ENCODE data around the gene PRSS27.
"Not testable (repeated sequence)": the region's sequence is repeated elsewhere in the genome, so short reads cannot be mapped to it uniquely, and the experiment has no call there.

The PRSS27 gene

GRCh38 chr16:2699791-2700600 is 20.0 kb downstream of the PRSS27 start:
- peak overlapping the region; percentile 97 for H3K4me2 ChIP-seq
- peaks cover 87% of the 10 kb centered on the region for H4K20me1 ChIP-seq
- no peaks in the 10 kb centered on the region for H3K9me3 ChIP-seq
- H3K36me3 ChIP-seq = peaks cover 66% of the 10 kb centered on the region
- H3K4me1 ChIP-seq = peaks cover 61% of the 10 kb centered on the region
- H3K27me3 ChIP-seq = no peaks in the 10 kb centered on the region
- no peak overlapping the region for H3K27ac ChIP-seq
- no peak overlapping the region; the same call in 1 of the 2 replicates for H3K9ac ChIP-seq
- H3K4me3 ChIP-seq = no peak overlapping the region
- TF ChIP-seq Cebpa-rat (IDR thresholded peaks at IDR 0.05) = no peak

GRCh38 chr16:2698965-2699750 is 20.9 kb downstream of the PRSS27 start:
- H3K36me3 ChIP-seq = peaks cover 59% of the 10 kb centered on the region
- peaks cover 53% of the 10 kb centered on the region for H3K4me1 ChIP-seq
- no peaks in the 10 kb centered on the region for H3K9me3 ChIP-seq
- H3K9ac ChIP-seq = no peak overlapping the region
- no peak overlapping the region for H3K4me3 ChIP-seq
- no peaks in the 10 kb centered on the region for H3K27me3 ChIP-seq
- H3K27ac ChIP-seq = no peak overlapping the region
- peak overlapping the region; percentile 97 for H3K4me2 ChIP-seq
- H4K20me1 ChIP-seq = peaks cover 78% of the 10 kb centered on the region
- no peak for TF ChIP-seq Cebpa-rat (IDR thresholded peaks at IDR 0.05)

- Histone ChIP-seq H3K4me1 (peaks cover 49% of the 10 kb centered on the region), H3K9me3 (no peaks in the 10 kb centered on the region), H3K9ac (no peak overlapping the region), H3K4me2 (no peak overlapping the region), H4K20me1 (peaks cover 74% of the 10 kb centered on the region), H3K27me3 (no peaks in the 10 kb centered on the region), H3K27ac (no peak overlapping the region), H3K36me3 (peaks cover 59% of the 10 kb centered on the region), H3K4me3 (no peak overlapping the region)
- no peak for TF ChIP-seq Cebpa-rat (IDR thresholded peaks at IDR 0.05)
These were observed 21.7 kb downstream of the PRSS27 start for GRCh38 chr16:2698103-2698870.

DNA sequence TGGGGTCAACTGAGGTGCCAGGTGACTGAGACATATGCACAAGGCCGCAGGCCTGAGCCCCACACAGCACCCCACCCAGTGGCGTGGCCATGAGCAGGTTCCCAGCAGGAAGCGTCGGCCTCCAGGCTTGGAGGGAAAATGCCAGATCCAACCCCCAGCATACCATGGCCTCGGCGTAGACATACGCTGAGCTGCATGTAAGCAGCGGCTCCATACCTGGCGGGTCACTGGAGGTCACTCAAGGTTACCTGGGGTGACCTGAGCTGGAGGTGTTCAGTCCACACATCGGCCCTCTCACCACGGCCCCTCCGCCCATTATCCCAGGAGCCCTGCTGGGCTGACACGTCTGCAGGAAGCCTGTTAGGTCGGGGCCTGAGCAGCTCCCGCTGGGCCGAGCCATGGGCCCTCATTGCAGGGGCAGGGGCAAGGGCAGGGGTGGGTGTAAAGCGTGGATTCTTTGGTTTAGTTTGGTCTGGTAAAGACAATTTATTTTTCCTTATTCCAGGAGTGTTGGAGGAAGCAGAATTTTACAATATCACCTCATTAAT is 22.5 kb downstream of the PRSS27 start:
- H3K9ac ChIP-seq = no peak overlapping the region
- H3K4me2 ChIP-seq = no peak overlapping the region
- H3K27ac ChIP-seq = no peak overlapping the region
- peaks cover 49% of the 10 kb centered on the region for H3K4me1 ChIP-seq
- no peak overlapping the region for H3K4me3 ChIP-seq
- H3K9me3 ChIP-seq = no peaks in the 10 kb centered on the region
- no peaks in the 10 kb centered on the region for H3K27me3 ChIP-seq
- peaks cover 55% of the 10 kb centered on the region for H3K36me3 ChIP-seq
- no peak for TF ChIP-seq Cebpa-rat (IDR thresholded peaks at IDR 0.05)
- H4K20me1 ChIP-seq = peaks cover 74% of the 10 kb centered on the region

DNA sequence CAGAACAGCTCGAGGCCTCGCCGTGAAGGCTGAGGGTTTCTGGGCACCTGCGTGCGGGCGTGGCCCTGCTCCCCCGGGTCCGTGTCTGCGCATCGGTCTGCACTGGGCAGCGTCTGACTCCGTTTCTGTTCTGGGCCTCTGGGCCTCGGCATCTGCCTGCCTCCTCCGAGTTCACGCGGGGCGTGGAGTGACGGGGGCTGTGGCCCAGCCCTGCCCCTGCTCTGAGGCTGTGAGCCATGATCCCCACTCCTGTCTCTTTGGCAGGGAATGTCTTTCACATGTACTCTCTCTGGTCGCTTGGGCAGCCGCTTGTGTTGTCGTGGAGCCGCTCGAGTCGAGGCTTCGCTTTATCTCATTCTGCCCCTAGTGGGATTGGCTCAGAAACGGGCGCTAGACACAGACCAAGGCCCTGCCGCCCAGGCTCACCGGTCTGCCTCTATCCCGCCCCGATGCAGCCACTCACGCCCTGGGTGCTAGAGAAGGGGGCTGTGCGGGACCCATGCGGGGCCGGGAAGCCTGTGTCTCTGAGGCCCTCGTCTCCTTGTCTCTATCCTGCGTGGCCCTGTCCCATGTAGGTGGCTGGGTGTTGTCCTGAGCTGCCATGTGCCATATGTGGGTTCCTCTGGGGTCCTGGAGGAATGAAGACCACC is 23.3 kb downstream of the PRSS27 start:
- Histone ChIP-seq H3K36me3 (peaks cover 52% of the 10 kb centered on the region), H4K20me1 (peaks cover 74% of the 10 kb centered on the region), H3K4me1 (peaks cover 49% of the 10 kb centered on the region)
- not testable (repeated sequence) for H3K27me3 ChIP-seq, H3K4me2 ChIP-seq, H3K9me3 ChIP-seq, H3K27ac ChIP-seq, H3K9ac ChIP-seq, H3K4me3 ChIP-seq

GRCh38 chr16:2692948-2693651 is 26.9 kb downstream of the PRSS27 start:
- peaks cover 65% of the 10 kb centered on the region for H4K20me1 ChIP-seq
- no peak for TF ChIP-seq Cebpa-rat (IDR thresholded peaks at IDR 0.05)
- H3K27me3 ChIP-seq = no peaks in the 10 kb centered on the region
- H3K9ac ChIP-seq = peak overlapping the region; percentile 57
- H3K9me3 ChIP-seq = no peaks in the 10 kb centered on the region
- H3K4me3 ChIP-seq = peak overlapping the region; percentile 57
- H3K4me1 ChIP-seq = peaks cover 46% of the 10 kb centered on the region
- peaks cover 34% of the 10 kb centered on the region for H3K36me3 ChIP-seq
- peak overlapping the region; percentile 78 for H3K27ac ChIP-seq
- H3K4me2 ChIP-seq = peak overlapping the region; percentile 97

DNA sequence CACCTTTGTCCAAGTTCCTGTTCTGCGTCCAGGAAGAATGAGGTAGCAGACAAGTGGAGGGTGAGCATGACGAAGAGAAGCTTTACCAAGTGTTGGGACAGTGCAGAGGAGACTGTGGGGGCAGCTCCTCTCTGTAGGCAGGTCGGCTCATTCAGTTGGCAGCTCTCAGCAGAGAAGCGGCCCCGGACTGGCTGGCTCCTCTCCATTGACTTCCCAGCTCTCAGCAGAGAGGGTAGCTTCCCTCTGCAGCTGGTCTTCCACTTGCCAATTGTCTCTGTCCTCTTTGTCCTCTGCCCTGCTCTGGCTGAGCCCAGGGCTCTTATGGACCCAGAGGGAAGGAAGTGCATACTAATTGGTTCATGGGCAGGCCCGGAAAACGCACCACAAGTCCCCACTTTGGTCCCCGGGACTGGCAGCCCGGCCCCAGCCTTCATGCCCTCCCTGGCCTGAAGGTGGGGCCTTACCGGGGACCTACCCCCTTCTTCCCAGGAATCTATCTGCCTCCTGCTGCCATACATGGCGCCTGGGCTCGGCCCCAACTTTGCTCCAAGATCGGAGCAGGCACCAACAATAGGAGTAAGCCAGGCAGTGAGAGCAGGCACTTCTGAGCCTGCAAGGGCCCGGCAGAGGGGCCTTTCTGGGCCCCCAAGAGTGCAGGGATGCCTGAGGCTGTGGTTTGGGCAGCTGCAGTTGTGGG is 27.6 kb downstream of the PRSS27 start:
- H3K27me3 ChIP-seq = no peaks in the 10 kb centered on the region
- H3K36me3 ChIP-seq = peaks cover 27% of the 10 kb centered on the region
- H3K9ac ChIP-seq = peak overlapping the region; percentile 57
- H3K27ac ChIP-seq = peak overlapping the region; percentile 78
- no peak for TF ChIP-seq Cebpa-rat (IDR thresholded peaks at IDR 0.05)
- peak overlapping the region; percentile 57 for H3K4me3 ChIP-seq
- H3K4me2 ChIP-seq = peak overlapping the region; percentile 97
- H3K9me3 ChIP-seq = no peaks in the 10 kb centered on the region
- peaks cover 53% of the 10 kb centered on the region for H3K4me1 ChIP-seq
- peaks cover 65% of the 10 kb centered on the region for H4K20me1 ChIP-seq

DNA sequence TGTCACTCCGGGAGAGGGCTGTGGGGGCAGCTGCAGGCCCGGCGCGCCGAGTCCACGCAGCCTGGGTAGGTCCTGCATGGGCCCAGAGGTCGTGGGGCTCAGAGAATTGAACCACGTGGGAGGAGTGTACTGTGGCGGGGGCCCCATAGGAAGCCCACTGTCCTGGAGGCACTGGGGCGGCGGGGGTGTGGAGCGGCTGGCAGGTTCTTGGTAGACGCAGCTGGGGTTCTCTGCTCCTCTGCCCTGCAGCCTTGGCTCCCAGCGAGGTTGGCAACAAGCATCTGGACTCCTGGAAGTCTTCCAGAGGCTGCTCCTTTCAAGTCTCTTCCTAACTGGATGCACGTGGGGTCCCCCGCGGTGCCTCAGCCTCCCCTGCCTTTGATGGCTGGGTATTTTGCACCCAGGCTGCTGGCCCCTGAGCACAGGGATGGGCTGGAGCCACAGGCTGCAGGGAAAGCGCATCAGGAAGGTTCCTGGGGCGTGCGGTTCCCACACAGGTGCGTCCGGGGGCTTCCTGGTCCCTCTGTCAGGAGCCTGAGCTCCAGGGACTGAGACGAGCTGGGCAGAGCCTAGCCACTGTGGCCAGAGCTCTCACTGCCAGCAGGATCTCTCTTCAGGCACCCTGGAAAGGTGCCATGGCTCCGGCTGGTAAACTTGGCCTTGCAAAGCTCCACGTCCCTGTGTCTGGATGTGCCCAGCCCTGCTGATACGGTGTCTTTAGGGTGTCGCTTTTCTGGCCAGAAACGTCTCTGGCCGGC is 28.4 kb downstream of the PRSS27 start:
- Histone ChIP-seq H3K4me2 (peak overlapping the region; percentile 97), H3K27me3 (no peaks in the 10 kb centered on the region), H4K20me1 (peaks cover 65% of the 10 kb centered on the region), H3K4me1 (peaks cover 60% of the 10 kb centered on the region), H3K4me3 (peak overlapping the region; percentile 57), H3K9ac (peak overlapping the region; percentile 57; the same call in 1 of the 2 replicates), H3K9me3 (no peaks in the 10 kb centered on the region), H3K36me3 (peaks cover 20% of the 10 kb centered on the region), H3K27ac (peak overlapping the region; percentile 78)
- TF ChIP-seq Cebpa-rat (IDR thresholded peaks at IDR 0.05) = no peak

All from BLaER1 (cell line).